Measurements from ENCODE around the gene SLC25A22. TPM values are rescaled to one million over a fixed set of nuclear protein-coding genes. Genes with fewer than 3 reads are reported as not detected.

The SLC25A22 gene
- total and polyA plus RNA-seq, 9 of the 15 experiments (the other 6 are each of a cell fraction or from before 2014, with no cell fraction given): 0.41 to 55.4 (median 11.4) TPM

GRCh38 chr11:809287-810039, 11.4 kb upstream of the SLC25A22 start, which contains the start of gene RPLP2 (continued):
- TF ChIP-seq JUN (IDR thresholded peaks at IDR 0.05; ENCODE audit: borderline replicate concordance, low read depth, low read length) (peak; percentile 19), JUN (CRISPR knock-in tag; IDR thresholded peaks at IDR 0.05; ENCODE audit: borderline replicate concordance) (peak; percentile 97; the same call in 1 of the 2 replicates), HDAC2 (IDR thresholded peaks at IDR 0.05) (peak; percentile 63), HMGXB4 (CRISPR knock-in tag; IDR thresholded peaks at IDR 0.05) (0 out of 2 replicates have a peak, but pooled peaks have one; percentile 30), AFF1 (IDR thresholded peaks at IDR 0.05; ENCODE audit: low read depth in 1 of 2, partially characterized antibody in 2 of 2) (peak in 1 of 2 experiments; percentile 97), ZMIZ1 (IDR thresholded peaks at IDR 0.05; ENCODE audit: low read depth in 2 of 2, low read length in 2 of 2) (no peak; a peak in 1 of 4 replicates), HNRNPK (IDR thresholded peaks at IDR 0.05; ENCODE audit: low read depth, low read length, poor library complexity, severe bottlenecking) (no peak), HMGN3 (IDR thresholded peaks at IDR 0.05; ENCODE audit: borderline replicate concordance, extremely low read depth, insufficient read length, low read depth, low read length) (peak; percentile 66), ARID4B (CRISPR knock-in tag; IDR thresholded peaks at IDR 0.05) (peak; percentile 99), GATAD2B (IDR thresholded peaks at IDR 0.05; ENCODE audit: borderline replicate concordance) (no peak), C11orf30 (IDR thresholded peaks at IDR 0.05; ENCODE audit: low read depth) (peak; percentile 95), IFI16 (CRISPR knock-in tag; IDR thresholded peaks at IDR 0.05) (no peak)

All from K562 (cell line).